RWPE2 (cell line): Measurements from ENCODE around the gene ANKRD30A.
"Not testable (repeated sequence)": the region's sequence is repeated elsewhere in the genome, so short reads cannot be mapped to it uniquely, and the experiment has no call there.

Experiments
- ATAC-seq: fragments of 200-7000 bp; cut with Tn5 transposase; 3 replicates; pipeline ENCODE4 v1.9.1; 2021; ENCODE audit warnings: low read depth
- DNase-seq: peaks from one replicate; pipeline ENCODE4 v3.0.0-alpha.2; 2020; ENCODE audit warnings: low spot score
- H3K27ac ChIP-seq: fragments of 450-650 bp; 2 replicates; pipeline ENCODE4 v1.5.1; 2017; ENCODE audit warnings: mild to moderate bottlenecking; ENCODE audit not compliant: poor library complexity, severe bottlenecking
- H3K27me3 ChIP-seq: fragments of 250-450 bp; sonication (Bioruptor Pico); 2 replicates; pipeline ENCODE4 v1.5.1; 2021; ENCODE audit warnings: mild to moderate bottlenecking, moderate library complexity; ENCODE audit not compliant: insufficient read depth, poor library complexity, severe bottlenecking
- H3K36me3 ChIP-seq: fragments of 250-450 bp; sonication (Bioruptor Pico); 2 replicates; pipeline ENCODE4 v1.5.1; 2020; ENCODE audit warnings: low read depth, mild to moderate bottlenecking, moderate library complexity
- H3K4me1 ChIP-seq: fragments of 250-450 bp; sonication (Bioruptor Pico); 2 replicates; pipeline ENCODE4 v1.5.1; 2021; ENCODE audit warnings: mild to moderate bottlenecking, moderate library complexity; ENCODE audit not compliant: insufficient read depth, poor library complexity, severe bottlenecking
- H3K4me3 ChIP-seq: fragments of 250-450 bp; sonication (Bioruptor Pico); 2 replicates; pipeline ENCODE4 v1.5.1; 2021; ENCODE audit warnings: mild to moderate bottlenecking, moderate library complexity; ENCODE audit not compliant: severe bottlenecking
- H3K9me3 ChIP-seq: fragments of 250-450 bp; sonication (Bioruptor Pico); 2 replicates; pipeline ENCODE4 v1.5.1; 2021; ENCODE audit warnings: mild to moderate bottlenecking, moderate library complexity; ENCODE audit not compliant: severe bottlenecking
- CTCF ChIP-seq: fragments of 450-650 bp; IDR thresholded peaks from one replicate; pipeline ENCODE4 v1.5.1; 2017; ENCODE audit warnings: mild to moderate bottlenecking, moderate library complexity; ENCODE audit not compliant: poor library complexity, severe bottlenecking

Gene ANKRD30A

DNA sequence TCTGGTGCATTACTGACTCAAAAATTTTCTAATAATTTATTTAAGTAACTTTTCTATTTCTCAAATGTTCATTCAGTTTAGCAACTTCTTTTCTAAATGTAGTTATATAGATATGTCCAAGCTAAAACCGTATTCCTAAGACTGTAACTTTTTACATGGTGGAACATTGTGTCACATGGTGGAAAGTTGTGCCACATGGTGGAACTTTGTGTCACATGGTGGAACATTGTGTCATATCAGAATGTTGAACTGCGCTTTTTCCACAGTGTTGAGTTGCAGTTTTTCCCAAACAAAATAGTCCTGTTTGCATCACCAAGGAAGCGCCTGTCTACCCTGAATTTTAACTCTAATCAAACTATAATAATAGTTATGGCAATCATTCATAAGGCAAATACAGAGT is 109.3 kb downstream of the ANKRD30A start:
- no peak for TF ChIP-seq CTCF
- no peak for DNase-seq
- Histone ChIP-seq H3K36me3 (no peaks in the 10 kb centered on the region), H3K27ac (no peak overlapping the region), H3K4me1 (no peaks in the 10 kb centered on the region), H3K27me3 (peaks cover 4% of the 10 kb centered on the region), H3K4me3 (no peak overlapping the region), H3K9me3 (no peaks in the 10 kb centered on the region)
- no peak for ATAC-seq

DNA sequence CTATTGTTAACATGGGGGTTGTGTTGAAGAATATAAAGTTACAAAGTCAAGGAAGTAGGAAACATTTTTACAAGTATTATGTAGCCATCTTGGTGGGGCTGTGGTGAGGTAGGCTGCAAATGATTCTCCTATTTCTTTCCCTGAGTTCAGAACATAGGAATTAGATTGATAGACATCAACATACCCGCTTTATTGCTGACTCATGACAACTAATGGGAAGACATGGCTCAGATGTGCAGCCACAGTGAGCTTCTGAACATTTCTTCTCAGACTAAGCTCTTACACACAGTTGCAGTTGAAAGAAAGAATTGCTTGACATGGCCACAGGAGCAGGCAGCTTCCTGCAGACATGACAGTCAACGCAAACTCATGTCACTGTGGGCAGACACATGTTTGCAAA is 110.7 kb downstream of the ANKRD30A start:
- Histone ChIP-seq H3K36me3 (no peaks in the 10 kb centered on the region), H3K27me3 (peaks cover 4% of the 10 kb centered on the region), H3K4me3 (no peak overlapping the region), H3K27ac (no peak overlapping the region), H3K9me3 (no peaks in the 10 kb centered on the region), H3K4me1 (no peaks in the 10 kb centered on the region)
- TF ChIP-seq CTCF = no peak
- DNase-seq = no peak
- no peak for ATAC-seq

DNA sequence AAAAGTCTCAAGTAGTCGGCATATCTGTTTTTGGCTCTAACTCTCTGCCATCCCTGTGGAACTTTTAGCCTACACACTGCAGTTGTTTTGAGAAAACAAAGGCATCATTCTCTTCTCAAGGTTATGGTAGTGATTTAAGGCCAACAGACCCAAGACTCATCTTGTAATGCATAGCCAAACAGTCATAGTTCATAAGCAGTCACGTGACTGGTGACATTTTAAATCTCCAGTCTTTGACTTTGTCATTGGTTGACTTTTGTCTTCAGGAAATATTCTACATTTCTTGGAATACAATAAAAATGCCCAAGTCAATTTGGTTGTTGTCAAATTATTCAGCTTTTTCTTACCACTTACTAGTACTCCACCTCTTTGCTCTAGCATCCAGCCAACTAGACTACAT is 114.8 kb downstream of the ANKRD30A start:
- no peak for ATAC-seq
- peaks cover 4% of the 10 kb centered on the region for H3K27me3 ChIP-seq
- no peaks in the 10 kb centered on the region for H3K4me1 ChIP-seq
- H3K27ac ChIP-seq = no peak overlapping the region
- DNase-seq = no peak
- H3K4me3 ChIP-seq = no peak overlapping the region
- TF ChIP-seq CTCF = no peak
- H3K9me3 ChIP-seq = no peaks in the 10 kb centered on the region
- H3K36me3 ChIP-seq = no peaks in the 10 kb centered on the region

DNA sequence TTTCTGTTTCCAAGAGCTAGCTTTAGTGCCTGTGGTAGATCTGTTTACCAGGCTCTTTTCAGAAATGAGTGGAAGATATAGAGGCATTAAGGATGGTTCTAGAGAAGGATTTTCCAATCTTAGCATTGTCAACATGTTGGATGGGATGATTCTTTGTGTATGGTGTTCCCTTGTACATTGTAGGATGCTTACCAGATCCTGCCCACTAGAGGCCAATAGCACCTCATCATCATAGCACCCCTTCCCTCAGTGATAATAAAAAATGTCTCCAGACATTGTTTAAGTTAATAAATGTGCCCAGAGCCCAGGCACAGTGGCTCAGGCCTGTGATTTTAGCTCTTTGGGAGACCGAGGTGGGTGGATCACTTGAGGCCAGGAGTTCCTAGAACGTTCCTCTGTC is 121.2 kb downstream of the ANKRD30A start:
- ATAC-seq (no peak), DNase-seq (no peak)
- Histone ChIP-seq H3K27me3 (no peaks in the 10 kb centered on the region), H3K9me3 (no peaks in the 10 kb centered on the region), H3K27ac (no peak overlapping the region), H3K4me3 (no peak overlapping the region), H3K36me3 (no peaks in the 10 kb centered on the region), H3K4me1 (no peaks in the 10 kb centered on the region)
- TF ChIP-seq CTCF = peak; percentile 33

DNA sequence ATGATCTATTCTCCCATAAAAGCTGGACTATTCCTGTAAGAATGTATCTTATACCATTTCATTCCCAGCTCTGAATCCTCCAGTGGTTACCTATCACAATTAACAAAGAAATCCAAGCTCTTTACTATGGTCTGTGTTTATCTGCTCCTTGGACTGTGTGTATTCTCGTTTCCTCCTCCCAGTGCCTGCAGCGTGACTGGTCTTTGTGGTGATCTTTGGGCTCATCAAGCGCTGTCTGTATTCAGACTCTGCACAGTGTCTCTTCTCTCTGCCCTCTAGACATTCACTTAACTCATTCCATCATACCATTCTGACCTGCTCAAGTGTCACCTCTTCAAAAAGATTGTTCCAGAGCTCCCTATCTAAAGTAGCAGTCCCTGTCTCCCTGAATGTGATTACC is 130.4 kb downstream of the ANKRD30A start:
- H3K9me3 ChIP-seq, H3K27me3 ChIP-seq, H3K4me1 ChIP-seq, H3K27ac ChIP-seq, H3K4me3 ChIP-seq, DNase-seq, ATAC-seq, H3K36me3 ChIP-seq: not testable (repeated sequence)
